HUES6 (cell line): ENCODE results near the gene RNF175.

ENCODE experiments used
- H3K27ac ChIP-seq: 2 replicates; pipeline ENCODE4 v1.7.0; 2013; ENCODE audit warnings: low read depth, mild to moderate bottlenecking, low read length, inconsistent platforms
- H3K27me3 ChIP-seq: 2 replicates; pipeline ENCODE4 v1.6.1; 2013; ENCODE audit warnings: low read length; ENCODE audit not compliant: control insufficient read depth, insufficient read depth
- H3K36me3 ChIP-seq: 2 replicates; pipeline ENCODE4 v1.6.1; 2013; ENCODE audit warnings: low read length; ENCODE audit not compliant: control insufficient read depth, insufficient read depth
- H3K4me1 ChIP-seq: 2 replicates; pipeline ENCODE4 v1.6.1; 2013; ENCODE audit warnings: low read length; ENCODE audit not compliant: control insufficient read depth, insufficient read depth
- H3K4me3 ChIP-seq: 2 replicates; pipeline ENCODE4 v1.5.1; 2013; ENCODE audit warnings: low read depth, low read length
- H3K9ac ChIP-seq: one replicate; pipeline ENCODE4 v1.6.1; 2013; ENCODE audit warnings: mild to moderate bottlenecking, low read length
- H3K9me3 ChIP-seq: 2 replicates; pipeline ENCODE4 v1.6.1; 2013; ENCODE audit warnings: low read depth, low read length; ENCODE audit not compliant: control insufficient read depth, insufficient read depth

RNF175 gene

DNA sequence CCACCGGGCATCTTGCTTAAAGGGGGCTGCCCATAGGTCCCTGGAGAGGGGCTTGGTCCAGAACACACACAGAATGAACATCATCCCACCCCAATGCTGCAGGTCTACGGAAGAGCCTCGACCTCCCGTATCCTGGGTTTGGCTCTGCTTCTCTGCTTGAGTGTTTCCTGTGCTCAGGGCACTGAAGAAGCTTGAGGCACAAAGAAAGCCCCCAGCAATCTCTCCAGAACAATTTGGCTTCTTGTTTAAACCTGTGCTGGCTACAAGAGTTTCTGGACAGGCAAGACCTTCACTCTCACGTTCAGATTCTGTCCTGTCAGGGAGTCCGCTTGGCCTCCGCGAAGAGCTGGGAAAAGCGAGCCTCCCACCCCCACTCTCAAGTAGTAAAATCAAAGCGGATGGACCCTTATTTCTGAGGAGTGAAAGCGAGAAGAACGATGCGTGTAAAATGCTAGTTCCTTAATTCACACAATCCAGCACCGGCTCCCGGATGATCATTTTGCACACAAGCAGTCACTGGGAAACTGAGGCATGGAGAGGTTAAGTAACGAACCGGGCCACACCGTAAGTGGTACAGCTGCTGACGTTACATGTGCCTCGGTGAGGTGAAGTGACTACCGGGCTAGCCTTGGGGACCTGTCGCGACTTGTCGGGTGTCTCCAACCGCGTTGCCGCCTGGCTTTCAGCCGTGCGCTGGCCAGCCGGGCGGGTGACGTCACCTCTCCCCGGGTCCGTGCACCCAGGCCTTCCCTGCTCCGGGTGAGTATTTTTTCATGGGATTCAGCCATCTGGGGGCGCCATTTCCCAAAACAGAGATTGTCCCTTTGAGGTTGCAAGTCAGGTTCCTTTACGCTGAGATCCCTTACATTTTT is 32.2 kb upstream of the RNF175 start:
- 0 out of 2 replicates have a peak, but pooled peaks cover 7% of the 10 kb centered on the region for H3K36me3 ChIP-seq
- peak overlapping the region; percentile 98 for H3K9ac ChIP-seq
- peak overlapping the region; percentile 98 for H3K4me3 ChIP-seq
- H3K4me1 ChIP-seq = peaks cover 19% of the 10 kb centered on the region
- H3K9me3 ChIP-seq = no peaks in the 10 kb centered on the region
- H3K27me3 ChIP-seq = peaks cover 41% of the 10 kb centered on the region
- H3K27ac ChIP-seq = no peak overlapping the region; the same call in 1 of the 2 replicates

DNA sequence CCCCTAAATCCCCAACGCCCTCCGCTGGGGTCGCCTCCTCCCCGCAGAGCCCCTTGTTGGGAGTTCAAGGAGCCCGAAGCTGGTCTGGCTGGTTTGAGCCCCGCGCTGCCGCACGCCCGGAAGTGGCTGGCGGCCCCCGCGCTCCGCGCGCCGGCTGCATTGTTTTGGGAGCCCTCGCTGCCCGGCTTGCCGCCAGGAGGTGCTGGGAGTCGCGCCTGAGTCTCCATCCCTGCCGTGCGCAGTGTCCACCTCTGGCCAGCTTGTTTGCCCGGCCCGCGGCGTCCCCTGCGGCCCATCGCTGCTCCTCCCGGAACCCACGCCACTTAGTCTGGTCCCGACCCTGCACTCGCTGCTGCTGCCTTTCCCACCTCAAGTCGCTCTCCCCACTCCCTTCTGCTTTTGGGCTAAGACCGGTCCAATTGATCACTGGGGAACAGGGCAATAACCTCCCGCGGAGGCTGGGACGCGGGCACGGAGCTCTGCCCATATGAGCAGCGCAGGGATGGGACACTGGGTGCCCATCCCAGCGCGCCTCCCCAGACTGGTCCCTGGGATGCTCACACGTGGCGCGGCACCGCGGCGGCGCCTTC is 31.2 kb upstream of the RNF175 start:
- Histone ChIP-seq H3K27me3 (peaks cover 41% of the 10 kb centered on the region), H3K4me1 (peaks cover 24% of the 10 kb centered on the region), H3K9me3 (no peaks in the 10 kb centered on the region), H3K36me3 (peaks cover 11% of the 10 kb centered on the region; the same call in 1 of the 2 replicates), H3K27ac (peak overlapping the region; percentile 94; the same call in 1 of the 2 replicates), H3K4me3 (peak overlapping the region; percentile 98), H3K9ac (peak overlapping the region; percentile 98)

DNA sequence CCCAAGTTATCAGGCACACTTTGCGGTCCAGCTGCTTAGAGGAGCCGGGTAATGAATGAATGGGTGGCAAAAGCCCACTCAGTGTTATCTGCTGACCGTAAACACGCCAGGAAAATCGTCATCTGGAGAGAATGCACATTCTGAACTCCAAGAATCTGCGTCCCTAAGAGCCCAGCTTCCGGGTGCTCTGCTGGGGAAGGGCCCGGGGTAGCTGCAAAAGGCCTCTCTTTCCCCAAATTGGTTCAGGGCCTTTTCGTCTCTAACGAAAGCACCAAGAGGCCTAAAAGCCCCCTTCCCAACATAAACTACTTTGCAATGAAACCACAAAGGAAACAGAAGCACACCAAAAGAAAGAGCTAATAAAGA is 30.7 kb upstream of the RNF175 start:
- peak overlapping the region; percentile 98 for H3K9ac ChIP-seq
- peak overlapping the region; percentile 98 for H3K4me3 ChIP-seq
- peak overlapping the region; percentile 94 for H3K27ac ChIP-seq
- peaks cover 28% of the 10 kb centered on the region for H3K4me1 ChIP-seq
- H3K9me3 ChIP-seq = no peaks in the 10 kb centered on the region
- peaks cover 14% of the 10 kb centered on the region for H3K36me3 ChIP-seq
- H3K27me3 ChIP-seq = peaks cover 41% of the 10 kb centered on the region

DNA sequence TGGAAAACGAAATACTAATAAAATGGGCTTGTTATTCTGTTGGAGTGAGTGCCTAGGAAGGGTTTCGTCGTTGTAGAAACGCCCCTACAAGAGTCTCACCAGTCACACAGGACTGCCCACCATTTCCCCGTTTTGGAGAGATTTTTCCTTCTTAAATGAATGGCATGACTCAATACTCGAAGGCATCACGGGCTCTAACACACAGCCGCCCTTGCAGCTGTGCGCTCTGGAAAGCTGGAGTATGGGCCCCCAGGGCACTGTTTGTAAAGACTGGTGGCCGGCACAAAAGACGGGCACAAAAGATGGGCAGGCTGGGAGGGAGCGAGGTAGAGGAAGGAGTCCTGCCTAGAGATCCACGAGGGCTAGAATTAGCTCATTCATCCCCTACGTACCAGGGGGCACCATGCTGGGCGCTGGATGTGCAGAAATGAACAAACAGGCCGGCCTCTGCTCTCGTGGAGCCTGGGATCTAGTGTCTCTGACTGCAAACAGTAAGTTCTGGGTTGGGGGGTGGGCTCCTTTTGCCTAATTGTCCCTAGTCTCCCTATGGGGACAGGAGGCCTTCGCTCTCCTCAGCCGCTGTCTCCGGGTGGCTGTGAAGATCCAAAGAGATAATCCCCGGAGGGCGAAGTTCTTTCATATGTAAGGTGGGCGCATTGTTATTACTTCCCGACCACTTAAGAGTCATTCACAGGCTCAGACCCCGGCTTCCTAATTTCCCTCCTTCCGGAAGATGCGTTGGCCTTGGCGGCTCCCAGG is 30.1 kb upstream of the RNF175 start:
- Histone ChIP-seq H3K4me1 (peaks cover 28% of the 10 kb centered on the region), H3K36me3 (peaks cover 19% of the 10 kb centered on the region), H3K9me3 (no peaks in the 10 kb centered on the region), H3K4me3 (peak overlapping the region; percentile 98), H3K9ac (peak overlapping the region; percentile 98), H3K27me3 (peaks cover 41% of the 10 kb centered on the region), H3K27ac (peak overlapping the region; percentile 94)

DNA sequence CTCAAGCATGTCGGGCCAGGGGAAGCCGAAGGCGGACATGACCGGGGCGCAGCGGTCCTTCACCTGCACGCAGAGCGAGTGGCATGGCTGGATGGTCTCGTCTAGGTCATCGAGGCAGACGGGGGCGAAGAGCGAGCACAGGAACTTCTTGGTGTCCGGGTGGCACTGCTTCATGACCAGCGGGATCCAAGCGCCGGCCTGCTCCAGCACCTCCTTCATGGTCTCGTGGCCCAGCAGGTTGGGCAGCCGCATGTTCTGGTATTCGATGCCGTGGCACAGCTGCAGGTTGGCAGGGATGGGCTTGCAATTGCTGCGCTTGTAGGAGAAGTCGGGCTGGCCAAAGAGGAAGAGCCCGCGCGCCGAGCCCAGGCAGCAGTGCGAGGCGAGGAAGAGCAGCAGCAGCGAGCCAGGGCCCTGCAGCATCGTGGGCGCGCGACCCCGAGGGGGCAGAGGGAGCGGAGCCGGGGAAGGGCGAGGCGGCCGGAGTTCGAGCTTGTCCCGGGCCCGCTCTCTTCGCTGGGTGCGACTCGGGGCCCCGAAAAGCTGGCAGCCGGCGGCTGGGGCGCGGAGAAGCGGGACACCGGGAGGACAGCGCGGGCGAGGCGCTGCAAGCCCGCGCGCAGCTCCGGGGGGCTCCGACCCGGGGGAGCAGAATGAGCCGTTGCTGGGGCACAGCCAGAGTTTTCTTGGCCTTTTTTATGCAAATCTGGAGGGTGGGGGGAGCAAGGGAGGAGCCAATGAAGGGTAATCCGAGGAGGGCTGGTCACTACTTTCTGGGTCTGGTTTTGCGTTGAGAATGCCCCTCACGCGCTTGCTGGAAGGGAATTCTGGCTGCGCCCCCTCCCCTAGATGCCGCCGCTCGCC is 28.8 kb upstream of the RNF175 start, which contains the start of gene SFRP2:
Gene SFRP2, minus strand, starts transcription at position 671 of the 864 bp plus-strand sequence. Its CDS starts 248 bp downstream, at position 423.
- peak within 1 kb of the TSS; percentile 98 for H3K4me3 ChIP-seq

DNA sequence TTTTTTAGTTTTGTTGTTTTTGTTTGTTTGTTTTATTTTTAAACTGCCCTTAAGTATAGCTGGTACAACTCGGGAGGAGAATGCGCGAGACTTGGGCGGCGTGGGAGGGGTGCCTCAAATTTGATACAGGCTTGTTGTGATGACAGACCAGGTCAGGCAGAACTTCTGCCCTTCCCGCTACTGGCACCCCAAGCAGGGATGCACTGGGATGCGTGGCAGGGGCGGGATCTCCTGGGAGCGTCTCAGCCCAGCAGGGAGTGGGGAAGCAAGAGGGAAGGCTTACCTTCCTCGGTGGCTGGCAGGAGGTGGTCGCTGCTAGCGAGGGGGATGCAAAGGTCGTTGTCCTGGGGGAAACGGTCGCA is 28.2 kb upstream of the RNF175 start:
- H3K27ac ChIP-seq = peak overlapping the region; percentile 94; the same call in 1 of the 2 replicates
- peaks cover 25% of the 10 kb centered on the region for H3K4me1 ChIP-seq
- H3K36me3 ChIP-seq = peaks cover 38% of the 10 kb centered on the region
- H3K4me3 ChIP-seq = peak overlapping the region; percentile 98
- H3K27me3 ChIP-seq = peaks cover 34% of the 10 kb centered on the region
- H3K9me3 ChIP-seq = no peaks in the 10 kb centered on the region
- H3K9ac ChIP-seq = peak overlapping the region; percentile 98

More for the DNA sequence above, 28.8 kb upstream of the RNF175 start, which contains the start of gene SFRP2:
- H3K27ac ChIP-seq = peak within 1 kb of the TSS; percentile 94
- H3K9ac ChIP-seq = peak within 1 kb of the TSS; percentile 98
- H3K36me3 ChIP-seq = peaks cover 32% of the 10 kb centered on the region
- H3K27me3 ChIP-seq = peaks cover 39% of the 10 kb centered on the region
- H3K9me3 ChIP-seq = no peaks in the 10 kb centered on the region
- peaks cover 28% of the 10 kb centered on the region for H3K4me1 ChIP-seq

DNA sequence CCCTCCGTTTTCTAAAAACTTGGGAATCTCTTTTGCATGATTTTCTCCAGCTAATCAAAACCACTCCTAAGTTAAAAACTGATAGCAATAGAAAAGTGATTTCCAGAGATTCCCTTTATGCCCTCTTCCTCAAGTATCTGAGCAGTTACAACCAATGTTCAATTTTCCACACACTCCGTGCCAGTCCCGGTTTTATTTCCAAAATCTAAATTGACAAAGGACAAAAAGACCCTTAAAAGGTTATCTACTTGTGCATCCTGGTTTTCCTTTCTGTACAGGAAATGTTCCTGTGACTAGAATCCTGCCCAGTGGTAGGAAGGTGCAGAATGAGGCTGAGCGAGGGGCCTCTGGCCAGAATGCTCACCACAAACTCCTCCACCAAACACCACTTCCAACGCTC is 27.8 kb upstream of the RNF175 start:
- Histone ChIP-seq H3K27me3 (peaks cover 34% of the 10 kb centered on the region), H3K4me1 (peaks cover 28% of the 10 kb centered on the region), H3K27ac (peak overlapping the region; percentile 94; the same call in 1 of the 2 replicates), H3K9ac (peak overlapping the region; percentile 98), H3K4me3 (peak overlapping the region; percentile 98), H3K36me3 (peaks cover 43% of the 10 kb centered on the region), H3K9me3 (no peaks in the 10 kb centered on the region)

DNA sequence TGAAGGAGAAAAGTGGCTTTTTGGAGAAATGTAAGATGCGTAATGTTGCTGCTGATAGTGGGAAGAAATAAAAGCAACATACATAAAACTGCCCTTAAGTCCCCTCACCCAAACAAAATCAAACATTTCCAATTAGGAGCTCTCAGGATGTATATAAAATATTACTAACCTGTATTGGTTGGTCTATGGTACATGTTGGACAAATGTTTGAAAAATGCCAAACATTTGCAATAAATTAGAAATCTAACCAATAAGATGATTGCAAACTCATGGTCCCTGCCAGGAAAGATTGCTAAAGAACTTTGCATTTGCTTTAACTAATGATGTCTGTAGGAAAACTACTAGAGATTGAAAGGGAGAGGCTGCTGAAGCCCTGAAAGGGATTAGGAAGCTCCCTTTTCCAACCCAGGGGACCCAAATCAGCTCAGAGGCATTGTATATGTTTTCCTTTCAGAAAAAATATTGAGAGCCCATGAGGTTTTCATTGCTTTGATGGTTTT is 27.3 kb upstream of the RNF175 start:
- Histone ChIP-seq H3K27ac (peak overlapping the region; percentile 94; the same call in 1 of the 2 replicates), H3K27me3 (peaks cover 32% of the 10 kb centered on the region), H3K4me1 (peaks cover 31% of the 10 kb centered on the region), H3K4me3 (peak overlapping the region; percentile 98), H3K36me3 (peaks cover 47% of the 10 kb centered on the region), H3K9ac (peak overlapping the region; percentile 98), H3K9me3 (no peaks in the 10 kb centered on the region)

DNA sequence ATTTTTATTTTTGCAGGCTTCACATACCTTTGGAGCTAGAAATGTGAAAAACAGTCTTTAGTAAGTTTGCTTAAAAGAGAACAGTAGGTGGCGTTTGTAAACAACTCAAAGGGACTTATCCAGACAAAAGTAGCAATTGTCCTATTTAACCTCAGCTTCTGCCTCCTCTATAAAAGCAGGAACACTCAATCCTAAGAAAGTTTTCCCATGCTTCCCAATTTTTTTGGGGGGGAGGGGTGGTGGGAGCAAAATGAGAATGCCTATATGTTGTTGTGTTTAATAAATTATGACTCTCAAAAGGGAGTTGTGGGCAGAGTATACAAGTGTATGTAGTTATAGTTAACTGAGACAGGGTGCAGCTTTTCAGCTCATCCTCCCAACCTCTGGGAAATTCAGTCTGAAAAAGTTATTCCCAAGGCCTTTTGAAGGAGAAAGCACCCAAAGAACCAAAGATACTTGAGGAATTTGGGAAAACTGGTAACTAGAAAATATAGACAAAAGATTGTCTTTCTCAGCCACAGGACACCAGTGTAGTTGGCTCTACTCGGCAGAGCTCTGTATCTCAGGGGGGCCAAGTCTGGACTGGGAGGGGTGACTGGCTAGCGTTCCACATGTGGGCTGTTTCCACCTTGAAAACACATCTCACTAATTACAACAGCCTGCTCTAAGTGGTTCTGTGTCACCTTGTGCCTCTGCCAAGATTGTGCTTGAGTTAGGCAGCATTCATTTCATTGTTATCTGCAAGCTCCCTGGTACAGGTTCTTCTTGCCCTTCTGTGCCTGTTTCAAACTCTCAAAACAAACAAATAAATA is 26.3 kb upstream of the RNF175 start:
- Histone ChIP-seq H3K27ac (no peak overlapping the region), H3K4me3 (peak overlapping the region; percentile 98), H3K4me1 (peaks cover 25% of the 10 kb centered on the region), H3K9me3 (no peaks in the 10 kb centered on the region), H3K36me3 (peaks cover 57% of the 10 kb centered on the region), H3K9ac (peak overlapping the region; percentile 58), H3K27me3 (peaks cover 22% of the 10 kb centered on the region)
